IMR-90 (cell line): ENCODE data around the gene IL22.

Source experiments
- CHD1 ChIP-seq: IDR thresholded peaks from 2 replicates; pipeline ENCODE4 v1.6.1; 2012; ENCODE audit warnings: low read depth, low read length, improper control_type of control experiment
- FOS ChIP-seq: fragments of 150-350 bp; IDR thresholded peaks from 2 replicates; pipeline ENCODE4 v1.6.1; 2016; ENCODE audit warnings: low read depth, low read length
- MAZ ChIP-seq: IDR thresholded peaks from 2 replicates; pipeline ENCODE4 v1.6.1; 2012; ENCODE audit warnings: low read depth, mild to moderate bottlenecking, low read length, improper control_type of control experiment, moderate library complexity, borderline replicate concordance
- MXI1 ChIP-seq: IDR thresholded peaks from 2 replicates; pipeline ENCODE4 v1.6.1; 2012; ENCODE audit warnings: low read depth, mild to moderate bottlenecking, low read length, moderate library complexity, borderline replicate concordance
- NFE2L2 ChIP-seq: fragments of 150-350 bp; IDR thresholded peaks from 2 replicates; pipeline ENCODE4 v1.6.1; 2016; ENCODE audit warnings: low read depth, mild to moderate bottlenecking, low read length
- POLR2A ChIP-seq: IDR thresholded peaks from 2 replicates; pipeline ENCODE4 v1.6.1; 2012; ENCODE audit warnings: mild to moderate bottlenecking, low read depth, low read length
- RAD21 ChIP-seq: IDR thresholded peaks from 2 replicates; pipeline ENCODE4 v1.6.1; 2012; ENCODE audit warnings: low read length, improper control_type of control experiment
- RCOR1 ChIP-seq: IDR thresholded peaks from 2 replicates; pipeline ENCODE4 v1.6.1; 2012; ENCODE audit warnings: mild to moderate bottlenecking, low read length, improper control_type of control experiment; ENCODE audit not compliant: insufficient replicate concordance
- RFX5 ChIP-seq: IDR thresholded peaks from 2 replicates; pipeline ENCODE4 v1.8.0; 2012; ENCODE audit warnings: low read depth, mild to moderate bottlenecking, low read length, moderate library complexity
- SMC3 ChIP-seq: fragments of 150-350 bp; IDR thresholded peaks from 2 replicates; pipeline ENCODE4 v1.6.1; 2016; ENCODE audit warnings: low read depth, mild to moderate bottlenecking, antibody characterized with exemption, low read length, moderate library complexity
- USF2 ChIP-seq: fragments of 150-350 bp; IDR thresholded peaks from 2 replicates; pipeline ENCODE4 v1.6.1; 2017; ENCODE audit warnings: mild to moderate bottlenecking, antibody characterized with exemption, low read length, low read depth
- TF ChIP-seq, protein P1 (sequence below): conservative IDR thresholded peaks from 2 replicates; pipeline ENCODE4 v1.5.1; 2012; ENCODE audit warnings: mild to moderate bottlenecking, low read depth, low read length, improper control_type of control experiment
- TF ChIP-seq, protein P2 (sequence below): fragments of 150-350 bp; IDR thresholded peaks from 2 replicates; pipeline ENCODE4 v1.6.1; 2016; ENCODE audit warnings: low read depth, mild to moderate bottlenecking, low read length, moderate library complexity, borderline replicate concordance

DNA sequence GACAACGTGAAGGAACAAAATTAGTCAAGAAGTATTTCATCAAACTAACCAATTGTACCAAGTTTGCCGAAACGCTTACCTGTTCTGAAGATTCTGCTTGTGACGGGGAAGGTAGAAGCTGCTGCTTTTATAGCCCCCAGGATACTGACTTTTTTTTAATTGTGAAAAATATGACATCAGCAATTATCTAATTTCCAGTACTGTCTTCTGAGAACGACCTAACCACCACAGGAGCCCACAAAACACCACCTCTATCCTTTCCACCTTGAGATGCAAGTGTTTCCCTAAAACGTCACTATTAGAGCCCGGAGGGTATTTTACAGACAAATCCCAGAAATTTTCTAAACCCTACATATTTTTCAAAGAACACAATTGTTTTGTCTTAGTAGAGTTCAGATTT is at the start of gene IL22:
- TF ChIP-seq, protein P1, sequence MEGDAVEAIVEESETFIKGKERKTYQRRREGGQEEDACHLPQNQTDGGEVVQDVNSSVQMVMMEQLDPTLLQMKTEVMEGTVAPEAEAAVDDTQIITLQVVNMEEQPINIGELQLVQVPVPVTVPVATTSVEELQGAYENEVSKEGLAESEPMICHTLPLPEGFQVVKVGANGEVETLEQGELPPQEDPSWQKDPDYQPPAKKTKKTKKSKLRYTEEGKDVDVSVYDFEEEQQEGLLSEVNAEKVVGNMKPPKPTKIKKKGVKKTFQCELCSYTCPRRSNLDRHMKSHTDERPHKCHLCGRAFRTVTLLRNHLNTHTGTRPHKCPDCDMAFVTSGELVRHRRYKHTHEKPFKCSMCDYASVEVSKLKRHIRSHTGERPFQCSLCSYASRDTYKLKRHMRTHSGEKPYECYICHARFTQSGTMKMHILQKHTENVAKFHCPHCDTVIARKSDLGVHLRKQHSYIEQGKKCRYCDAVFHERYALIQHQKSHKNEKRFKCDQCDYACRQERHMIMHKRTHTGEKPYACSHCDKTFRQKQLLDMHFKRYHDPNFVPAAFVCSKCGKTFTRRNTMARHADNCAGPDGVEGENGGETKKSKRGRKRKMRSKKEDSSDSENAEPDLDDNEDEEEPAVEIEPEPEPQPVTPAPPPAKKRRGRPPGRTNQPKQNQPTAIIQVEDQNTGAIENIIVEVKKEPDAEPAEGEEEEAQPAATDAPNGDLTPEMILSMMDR = no peak
- TF ChIP-seq POLR2A = no peak
- TF ChIP-seq, protein P2, sequence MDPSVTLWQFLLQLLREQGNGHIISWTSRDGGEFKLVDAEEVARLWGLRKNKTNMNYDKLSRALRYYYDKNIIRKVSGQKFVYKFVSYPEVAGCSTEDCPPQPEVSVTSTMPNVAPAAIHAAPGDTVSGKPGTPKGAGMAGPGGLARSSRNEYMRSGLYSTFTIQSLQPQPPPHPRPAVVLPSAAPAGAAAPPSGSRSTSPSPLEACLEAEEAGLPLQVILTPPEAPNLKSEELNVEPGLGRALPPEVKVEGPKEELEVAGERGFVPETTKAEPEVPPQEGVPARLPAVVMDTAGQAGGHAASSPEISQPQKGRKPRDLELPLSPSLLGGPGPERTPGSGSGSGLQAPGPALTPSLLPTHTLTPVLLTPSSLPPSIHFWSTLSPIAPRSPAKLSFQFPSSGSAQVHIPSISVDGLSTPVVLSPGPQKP = no peak
- no peak for TF ChIP-seq MAZ
- no peak for TF ChIP-seq SMC3
- TF ChIP-seq RCOR1 = no peak
- no peak for TF ChIP-seq USF2
- TF ChIP-seq RAD21 = no peak
- no peak for TF ChIP-seq FOS
- TF ChIP-seq MXI1 = no peak
- TF ChIP-seq RFX5 = no peak
- no peak for TF ChIP-seq CHD1
- no peak for TF ChIP-seq NFE2L2
